ENCODE results near the gene MAN1A2.

The MAN1A2 gene

GRCh38 chr1:117389284-117389683 is 22.0 kb downstream of the MAN1A2 start:
- Histone ChIP-seq H3K36me3 (ENCODE audit: control insufficient read depth, insufficient read depth, low read length) (no peaks in the 10 kb centered on the region; the same call in 1 of the 2 replicates), H3K4me3 (replicated peaks; ENCODE audit: low read depth, low read length) (no peak overlapping the region), H3K27me3 (replicated peaks; ENCODE audit: control insufficient read depth, insufficient read depth, low read length) (no peaks in the 10 kb centered on the region)
- no peak for TF ChIP-seq CTCF (IDR thresholded peaks at IDR 0.05; ENCODE audit: insufficient read depth, low read length, poor library complexity, severe bottlenecking)
- no peak for DNase-seq (ENCODE audit: extremely low read depth, insufficient read length)

GRCh38 chr1:117389779-117390178 is 22.5 kb downstream of the MAN1A2 start:
- no peak for TF ChIP-seq CTCF (IDR thresholded peaks at IDR 0.05; ENCODE audit: insufficient read depth, low read length, poor library complexity, severe bottlenecking)
- no peaks in the 10 kb centered on the region for H3K27me3 ChIP-seq (replicated peaks; ENCODE audit: control insufficient read depth, insufficient read depth, low read length)
- no peak for DNase-seq (ENCODE audit: extremely low read depth, insufficient read length)
- no peaks in the 10 kb centered on the region; the same call in 1 of the 2 replicates for H3K36me3 ChIP-seq (ENCODE audit: control insufficient read depth, insufficient read depth, low read length)
- H3K4me3 ChIP-seq (replicated peaks; ENCODE audit: low read depth, low read length), result no peak overlapping the region

GRCh38 chr1:117392771-117393170 is 25.5 kb downstream of the MAN1A2 start:
- Histone ChIP-seq H3K36me3 (ENCODE audit: control insufficient read depth, insufficient read depth, low read length) (no peaks in the 10 kb centered on the region; the same call in 1 of the 2 replicates), H3K4me3 (replicated peaks; ENCODE audit: low read depth, low read length) (no peak overlapping the region), H3K27me3 (replicated peaks; ENCODE audit: control insufficient read depth, insufficient read depth, low read length) (no peaks in the 10 kb centered on the region)
- no peak for TF ChIP-seq CTCF (IDR thresholded peaks at IDR 0.05; ENCODE audit: insufficient read depth, low read length, poor library complexity, severe bottlenecking)
- DNase-seq (ENCODE audit: extremely low read depth, insufficient read length), result no peak

- Histone ChIP-seq H3K36me3 (ENCODE audit: control insufficient read depth, insufficient read depth, low read length) (no peaks in the 10 kb centered on the region), H3K27me3 (replicated peaks; ENCODE audit: control insufficient read depth, insufficient read depth, low read length) (no peaks in the 10 kb centered on the region), H3K4me3 (replicated peaks; ENCODE audit: low read depth, low read length) (no peak overlapping the region)
- TF ChIP-seq CTCF (IDR thresholded peaks at IDR 0.05; ENCODE audit: insufficient read depth, low read length, poor library complexity, severe bottlenecking), result no peak
- DNase-seq (ENCODE audit: extremely low read depth, insufficient read length), result no peak
Measured at GRCh38 chr1:117396074-117396473, 28.8 kb downstream of the MAN1A2 start.

- H3K27me3 ChIP-seq (replicated peaks; ENCODE audit: control insufficient read depth, insufficient read depth, low read length), result no peaks in the 10 kb centered on the region
- no peak for DNase-seq (ENCODE audit: extremely low read depth, insufficient read length)
- no peaks in the 10 kb centered on the region for H3K36me3 ChIP-seq (ENCODE audit: control insufficient read depth, insufficient read depth, low read length)
- H3K4me3 ChIP-seq (replicated peaks; ENCODE audit: low read depth, low read length), result no peak overlapping the region
- TF ChIP-seq CTCF (IDR thresholded peaks at IDR 0.05; ENCODE audit: insufficient read depth, low read length, poor library complexity, severe bottlenecking), result no peak
Measured at GRCh38 chr1:117396636-117397035, 29.4 kb downstream of the MAN1A2 start.

- no peak for DNase-seq (ENCODE audit: extremely low read depth, insufficient read length)
- TF ChIP-seq CTCF (IDR thresholded peaks at IDR 0.05; ENCODE audit: insufficient read depth, low read length, poor library complexity, severe bottlenecking), result no peak
- Histone ChIP-seq H3K27me3 (replicated peaks; ENCODE audit: control insufficient read depth, insufficient read depth, low read length) (no peaks in the 10 kb centered on the region), H3K4me3 (replicated peaks; ENCODE audit: low read depth, low read length) (no peak overlapping the region), H3K36me3 (ENCODE audit: control insufficient read depth, insufficient read depth, low read length) (no peaks in the 10 kb centered on the region)
Measured at GRCh38 chr1:117398957-117399356, 31.7 kb downstream of the MAN1A2 start.

Measured in GM06990 (cell line).